HG03159 (cell line): ENCODE results near the gene TMTC1.
"Not testable (repeated sequence)": the region's sequence is repeated elsewhere in the genome, so short reads cannot be mapped to it uniquely, and the experiment has no call there.

ENCODE experiments used
- ATAC-seq: cut with Tn5 transposase; IDR thresholded peaks from one replicate; pipeline ENCODE4 v1.9.1; 2021; ENCODE audit warnings: mild to moderate bottlenecking, moderate library complexity; ENCODE audit not compliant: unreplicated experiment

TMTC1 gene

GRCh38 chr12:29674463-29674862 is 109.3 kb downstream of the TMTC1 start:
- ATAC-seq = no peak

GRCh38 chr12:29673346-29673745 is 110.4 kb downstream of the TMTC1 start:
- no peak for ATAC-seq

- no peak for ATAC-seq
Measured at GRCh38 chr12:29672580-29672979, 111.2 kb downstream of the TMTC1 start.

GRCh38 chr12:29671742-29672141 is 112.0 kb downstream of the TMTC1 start:
- ATAC-seq = no peak

- no peak for ATAC-seq
Measured at GRCh38 chr12:29667011-29667410, 116.7 kb downstream of the TMTC1 start.

- ATAC-seq = no peak
Measured at GRCh38 chr12:29665107-29665506, 118.6 kb downstream of the TMTC1 start.

GRCh38 chr12:29662734-29663323 is 120.9 kb downstream of the TMTC1 start:
- no peak for ATAC-seq

- ATAC-seq = no peak
Measured at GRCh38 chr12:29660847-29661246, 122.9 kb downstream of the TMTC1 start.

- no peak for ATAC-seq
Measured at GRCh38 chr12:29656762-29657538, 126.8 kb downstream of the TMTC1 start.

GRCh38 chr12:29655861-29656260 is 127.9 kb downstream of the TMTC1 start:
- no peak for ATAC-seq

- no peak for ATAC-seq
Measured at GRCh38 chr12:29653286-29653685, 130.5 kb downstream of the TMTC1 start.

GRCh38 chr12:29650371-29650770 is 133.4 kb downstream of the TMTC1 start:
- no peak for ATAC-seq

- ATAC-seq = no peak
Measured at GRCh38 chr12:29649722-29650121, 134.0 kb downstream of the TMTC1 start.

GRCh38 chr12:29644536-29645162 is 139.1 kb downstream of the TMTC1 start:
- ATAC-seq = no peak

- ATAC-seq = no peak
Measured at GRCh38 chr12:29640589-29641345, 143.0 kb downstream of the TMTC1 start.

GRCh38 chr12:29639893-29640495 is 143.7 kb downstream of the TMTC1 start:
- no peak for ATAC-seq

GRCh38 chr12:29638528-29638927 is 145.2 kb downstream of the TMTC1 start:
- ATAC-seq = no peak

GRCh38 chr12:29634057-29634456 is 149.7 kb downstream of the TMTC1 start:
- no peak for ATAC-seq

- ATAC-seq = not testable (repeated sequence)
Measured at GRCh38 chr12:29630164-29630563, 153.6 kb downstream of the TMTC1 start.

GRCh38 chr12:29627221-29627620 is 156.5 kb downstream of the TMTC1 start:
- ATAC-seq = no peak

GRCh38 chr12:29625359-29625953 is 158.3 kb downstream of the TMTC1 start:
- ATAC-seq = no peak
